CD4-positive, alpha-beta T cell (primary cell): Measurements from ENCODE around the gene TUBGCP6. TPM values are rescaled to one million over a fixed set of nuclear protein-coding genes. Genes with fewer than 3 reads are reported as not detected.

ENCODE experiments used
- ATAC-seq: fragments of 200-7000 bp; cut with Tn5 transposase; one replicate; pipeline ENCODE4 v1.10.0; 2022; ENCODE audit warnings: mild to moderate bottlenecking; ENCODE audit not compliant: poor library complexity
- CTCF ChIA-PET: fragments of 350-600 bp; sonication (Branson Sonifier 250); formaldehyde crosslinking; loops from one replicate; lab custom pipeline; 2021; ENCODE audit warnings: antibody characterized with exemption, inconsistent platforms; lab: Charles Lee
- POLR2A ChIA-PET: fragments of 350-600 bp; sonication (Branson Sonifier 250); formaldehyde crosslinking; loops from one replicate; lab custom pipeline; 2021; ENCODE audit warnings: antibody characterized with exemption, inconsistent platforms; lab: Charles Lee
- DNase-seq, 14 experiments: peaks; one replicate each; pipeline ENCODE4 v3.0.0-alpha.2; 2013 to 2020; ENCODE audit warnings: mixed read lengths in 2 of 14
- H3K27ac ChIP-seq, 2 donors: one replicate each; pipeline versions ENCODE4 v1.5.1 to v1.7.0; 2013; ENCODE audit warnings: low read length in 2 of 2, low read depth in 1 of 2, mild to moderate bottlenecking in 1 of 2
- H3K27me3 ChIP-seq, 2 experiments: 1 replicate in 1 of 2; 2 replicates in 1 of 2; pipeline versions ENCODE4 v1.6.1 to v1.7.0; 2013; ENCODE audit warnings: low read length in 2 of 2, control low read depth in 1 of 2, mild to moderate bottlenecking in 1 of 2, moderate library complexity in 1 of 2; ENCODE audit not compliant: insufficient read depth in 2 of 2, control insufficient read depth in 1 of 2
- H3K36me3 ChIP-seq: one replicate; pipeline ENCODE4 v1.6.1; 2013; ENCODE audit warnings: low read length, control low read depth; ENCODE audit not compliant: insufficient read depth
- H3K4me1 ChIP-seq: one replicate; pipeline ENCODE4 v1.6.1; 2013; ENCODE audit warnings: low read length, control low read depth; ENCODE audit not compliant: insufficient read depth
- H3K4me3 ChIP-seq: one replicate; pipeline ENCODE4 v1.5.1; 2013; ENCODE audit warnings: mild to moderate bottlenecking, low read length, moderate library complexity
- H3K9me3 ChIP-seq, 2 experiments: 1 replicate in 1 of 2; 2 replicates in 1 of 2; pipeline versions ENCODE4 v1.6.1 to v1.7.0; 2013; ENCODE audit warnings: low read length in 2 of 2, mild to moderate bottlenecking in 2 of 2, control low read depth in 1 of 2, moderate library complexity in 1 of 2; ENCODE audit not compliant: control insufficient read depth in 1 of 2, insufficient read depth in 1 of 2
- H3K27ac Mint-ChIP-seq: one replicate; pipeline ENCODE4 v1.8.0; 2020; ENCODE audit warnings: mixed read lengths
- H3K27me3 Mint-ChIP-seq: one replicate; pipeline ENCODE4 v1.8.0; 2021; ENCODE audit warnings: mixed read lengths
- H3K36me3 Mint-ChIP-seq: one replicate; pipeline ENCODE4 v1.8.0; 2021; ENCODE audit warnings: low read depth, mixed read lengths
- H3K4me1 Mint-ChIP-seq: one replicate; pipeline ENCODE4 v1.8.0; 2021; ENCODE audit warnings: low read depth, mixed read lengths
- H3K4me3 Mint-ChIP-seq: one replicate; pipeline ENCODE4 v1.8.0; 2020; ENCODE audit warnings: mild to moderate bottlenecking, mixed read lengths
- H3K9me3 Mint-ChIP-seq: one replicate; pipeline ENCODE4 v1.8.0; 2020; ENCODE audit warnings: mixed read lengths
- intact Hi-C, 2 experiments: fragments of 100-400 bp; cut with DNase I in 1 of 2; cut with micrococcal nuclease in 1 of 2; formaldehyde crosslinking; loops; one replicate each; pipeline versions ENCODE4 v1.15.1 to v1.9.0; 2023 to 2025; cut with DNase I, micrococcal nuclease
- total RNA-seq, 174 experiments: library from RNA in 2 of 174; stranded (reverse) in 2 of 174; gene quantifications; one replicate each; pipeline ENCODE4 v1.2.3 and lab custom pipeline; 2021 to 2026
- TF ChIP-seq, protein P1 (sequence below): fragments of 200-600 bp; IDR thresholded peaks from one replicate; pipeline ENCODE4 v1.8.0; 2022; ENCODE audit warnings: antibody characterized with exemption, mild to moderate bottlenecking

The TUBGCP6 gene
- total RNA-seq, 2 experiments from 2014 or later = 124 to 126 TPM

DNA sequence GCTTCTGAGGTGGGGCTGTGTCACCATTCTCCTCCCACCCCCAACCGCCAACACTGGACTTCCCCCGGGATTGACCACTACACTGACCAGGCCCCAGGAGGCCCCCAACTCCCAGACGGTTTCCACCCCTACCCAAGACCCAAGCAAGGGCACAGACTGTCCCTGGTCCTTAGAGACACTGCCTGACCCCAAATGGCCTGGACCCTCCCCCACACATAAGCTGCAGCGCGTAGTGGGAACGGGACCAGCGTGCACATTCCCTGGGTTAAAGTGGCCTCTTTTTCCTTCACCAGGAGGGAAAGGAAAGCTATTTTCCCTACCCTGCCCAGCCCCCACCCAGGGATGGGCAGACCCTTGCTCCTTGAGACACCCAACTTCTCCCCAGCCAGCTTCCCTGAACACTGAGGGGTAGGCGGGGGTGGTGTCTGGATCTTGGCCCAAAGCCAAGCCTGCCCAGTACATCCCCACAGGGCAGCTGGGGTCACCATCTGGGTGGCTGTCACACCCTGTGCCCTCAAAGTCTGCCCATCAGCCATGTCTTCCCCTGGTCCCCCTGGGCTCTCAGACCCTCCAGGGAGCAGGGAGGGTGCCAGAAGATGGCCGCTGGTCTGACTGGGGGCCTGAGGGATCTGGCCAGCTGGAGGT lies 18.3 kb upstream of the TUBGCP6 start:
- peaks cover 8% of the 10 kb centered on the region for H3K4me1 Mint-ChIP-seq
- peaks cover 23 to 29% of the 10 kb centered on the region in 2 experiments for H3K27me3 ChIP-seq
- H3K36me3 ChIP-seq = no peaks in the 10 kb centered on the region
- ChIA-PET CTCF (interaction anchor here (1.5 kb wide), 1 partner anchor 79 kb away, joined by 3 read pairs; no protein-coding TSS in a partner anchor), POLR2A (no interaction called here)
- no peak for ATAC-seq
- H3K9me3 ChIP-seq = peaks cover 0 to 29% of the 10 kb centered on the region in 2 experiments
- no peak overlapping the region for H3K27ac Mint-ChIP-seq
- H3K4me3 ChIP-seq = no peak overlapping the region
- intact Hi-C loops = no loop called here
- no peak overlapping the region for H3K27ac ChIP-seq
- H3K4me3 Mint-ChIP-seq = no peak overlapping the region
- H3K9me3 Mint-ChIP-seq = no peaks in the 10 kb centered on the region
- DNase-seq = no peak
- H3K4me1 ChIP-seq = peaks cover 26% of the 10 kb centered on the region
- H3K27me3 Mint-ChIP-seq = peaks cover 24% of the 10 kb centered on the region
- H3K36me3 Mint-ChIP-seq = no peaks in the 10 kb centered on the region
- TF ChIP-seq, protein P1, sequence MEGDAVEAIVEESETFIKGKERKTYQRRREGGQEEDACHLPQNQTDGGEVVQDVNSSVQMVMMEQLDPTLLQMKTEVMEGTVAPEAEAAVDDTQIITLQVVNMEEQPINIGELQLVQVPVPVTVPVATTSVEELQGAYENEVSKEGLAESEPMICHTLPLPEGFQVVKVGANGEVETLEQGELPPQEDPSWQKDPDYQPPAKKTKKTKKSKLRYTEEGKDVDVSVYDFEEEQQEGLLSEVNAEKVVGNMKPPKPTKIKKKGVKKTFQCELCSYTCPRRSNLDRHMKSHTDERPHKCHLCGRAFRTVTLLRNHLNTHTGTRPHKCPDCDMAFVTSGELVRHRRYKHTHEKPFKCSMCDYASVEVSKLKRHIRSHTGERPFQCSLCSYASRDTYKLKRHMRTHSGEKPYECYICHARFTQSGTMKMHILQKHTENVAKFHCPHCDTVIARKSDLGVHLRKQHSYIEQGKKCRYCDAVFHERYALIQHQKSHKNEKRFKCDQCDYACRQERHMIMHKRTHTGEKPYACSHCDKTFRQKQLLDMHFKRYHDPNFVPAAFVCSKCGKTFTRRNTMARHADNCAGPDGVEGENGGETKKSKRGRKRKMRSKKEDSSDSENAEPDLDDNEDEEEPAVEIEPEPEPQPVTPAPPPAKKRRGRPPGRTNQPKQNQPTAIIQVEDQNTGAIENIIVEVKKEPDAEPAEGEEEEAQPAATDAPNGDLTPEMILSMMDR = no peak

DNA sequence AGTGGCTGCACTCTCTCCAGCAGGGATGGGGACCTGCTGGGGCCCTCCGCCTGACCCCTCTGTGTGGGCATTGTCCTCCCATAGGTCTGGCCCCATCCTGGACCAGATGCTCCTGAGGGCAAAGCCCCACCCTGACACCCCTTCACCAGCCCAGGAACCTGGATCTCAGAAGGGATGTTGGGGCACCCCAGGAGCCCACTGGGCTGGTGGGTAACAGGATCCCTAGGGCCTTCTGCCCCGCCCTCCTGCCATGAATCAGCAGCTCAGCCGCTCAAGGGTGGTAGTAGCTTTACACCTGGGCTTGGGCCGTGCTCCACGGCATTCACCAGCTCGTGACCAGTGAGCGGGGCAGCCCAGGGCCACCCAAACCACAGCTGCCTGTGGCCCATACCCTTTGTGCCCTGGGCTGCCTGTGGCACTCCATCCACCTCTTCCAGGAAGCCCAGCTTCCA lies 17.7 kb upstream of the TUBGCP6 start:
- Histone ChIP-seq H3K36me3 (no peaks in the 10 kb centered on the region), H3K9me3 (peaks cover 0 to 29% of the 10 kb centered on the region in 2 experiments), H3K27me3 (peaks cover 23 to 29% of the 10 kb centered on the region in 2 experiments), H3K4me1 (peaks cover 22% of the 10 kb centered on the region), H3K4me3 (no peak overlapping the region), H3K27ac (no peak overlapping the region)
- ChIA-PET CTCF (interaction anchor here (1.5 kb wide), 1 partner anchor 80 kb away, joined by 3 read pairs; no protein-coding TSS in a partner anchor), POLR2A (no interaction called here)
- no peaks in the 10 kb centered on the region for H3K9me3 Mint-ChIP-seq
- peaks cover 7% of the 10 kb centered on the region for H3K4me1 Mint-ChIP-seq
- H3K27ac Mint-ChIP-seq = no peak overlapping the region
- peaks cover 24% of the 10 kb centered on the region for H3K27me3 Mint-ChIP-seq
- intact Hi-C loops = no loop called here
- ATAC-seq (no peak), DNase-seq (no peak)
- TF ChIP-seq, protein P1 = no peak
- H3K4me3 Mint-ChIP-seq = peak overlapping the region; percentile 60
- H3K36me3 Mint-ChIP-seq = no peaks in the 10 kb centered on the region

DNA sequence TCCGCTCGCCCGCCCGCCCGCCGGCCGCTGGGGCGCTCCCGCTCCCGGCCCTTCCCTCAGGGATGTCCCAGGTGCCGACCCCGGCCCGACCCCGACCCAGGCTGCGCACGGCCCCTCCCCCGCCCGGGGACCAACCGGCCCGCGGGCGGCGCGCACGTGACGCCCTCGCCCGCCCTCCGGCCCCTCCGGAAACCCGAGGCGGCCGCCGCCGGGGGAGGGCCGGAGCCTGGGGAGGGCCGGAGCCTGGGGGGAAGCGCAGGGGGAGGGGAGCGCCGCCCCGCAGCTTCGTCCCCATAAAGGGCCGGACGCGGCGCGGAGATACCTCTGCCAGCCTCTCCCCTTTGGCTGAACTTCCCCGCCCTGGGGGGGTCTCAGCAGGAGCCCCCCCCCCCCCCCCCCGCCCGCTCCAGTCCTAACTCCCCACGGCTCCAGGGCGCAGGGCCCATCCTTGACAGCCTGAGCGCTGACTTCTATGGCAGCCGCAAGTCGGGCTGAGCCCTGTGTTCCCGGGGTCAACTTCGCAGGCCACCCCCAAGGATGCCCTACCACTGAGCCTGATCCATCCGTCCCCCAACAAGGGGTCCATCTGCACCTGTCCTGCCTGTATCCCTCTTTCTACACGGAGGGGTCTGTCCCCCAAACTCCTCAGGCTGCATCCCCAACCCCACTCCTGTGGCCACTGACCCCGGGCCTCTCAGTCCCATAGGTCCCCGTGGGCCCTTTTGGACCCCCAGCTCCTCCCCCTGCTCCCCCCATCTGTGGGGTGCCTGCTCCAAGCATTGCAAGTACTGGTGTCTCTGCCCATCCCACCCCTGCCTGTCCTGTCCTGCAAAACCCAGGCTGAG lies 17.0 kb upstream of the TUBGCP6 start, which contains the start of gene MAPK12:
Gene MAPK12 (minus strand): TSS at position 69 of the 845 bp plus-strand sequence. CDS start 174 bp downstream, outside the sequence.
- no peak within 1 kb of the TSS for H3K27ac Mint-ChIP-seq
- ATAC-seq = no peak

More for the DNA sequence above, 17.0 kb upstream of the TUBGCP6 start, which contains the start of gene MAPK12:
- peak within 1 kb of the TSS; percentile 60 for H3K4me3 Mint-ChIP-seq
- ChIA-PET POLR2A (interaction anchor here (1.0 kb wide), 1 partner anchor 11 kb away, joined by 3 read pairs; no protein-coding TSS in a partner anchor), CTCF (interaction anchor here (1.5 kb wide), 1 partner anchor 81 kb away, joined by 3 read pairs; no protein-coding TSS in a partner anchor)
- no peaks in the 10 kb centered on the region for H3K36me3 ChIP-seq
- H3K9me3 ChIP-seq = peaks cover 0 to 23% of the 10 kb centered on the region in 2 experiments
- intact Hi-C loops = no loop called here
- TF ChIP-seq, protein P1 = no peak
- H3K27me3 ChIP-seq = peaks cover 23 to 29% of the 10 kb centered on the region in 2 experiments
- no peaks in the 10 kb centered on the region for H3K9me3 Mint-ChIP-seq
- peaks cover 22% of the 10 kb centered on the region for H3K4me1 ChIP-seq
- H3K27me3 Mint-ChIP-seq = peaks cover 24% of the 10 kb centered on the region
- H3K36me3 Mint-ChIP-seq = no peaks in the 10 kb centered on the region
- H3K4me1 Mint-ChIP-seq = peaks cover 7% of the 10 kb centered on the region
- no peak within 1 kb of the TSS for H3K4me3 ChIP-seq
- DNase-seq = no peak
- H3K27ac ChIP-seq = no peak within 1 kb of the TSS
